ENCODE results near the gene PIAS2.

PIAS2 gene

DNA sequence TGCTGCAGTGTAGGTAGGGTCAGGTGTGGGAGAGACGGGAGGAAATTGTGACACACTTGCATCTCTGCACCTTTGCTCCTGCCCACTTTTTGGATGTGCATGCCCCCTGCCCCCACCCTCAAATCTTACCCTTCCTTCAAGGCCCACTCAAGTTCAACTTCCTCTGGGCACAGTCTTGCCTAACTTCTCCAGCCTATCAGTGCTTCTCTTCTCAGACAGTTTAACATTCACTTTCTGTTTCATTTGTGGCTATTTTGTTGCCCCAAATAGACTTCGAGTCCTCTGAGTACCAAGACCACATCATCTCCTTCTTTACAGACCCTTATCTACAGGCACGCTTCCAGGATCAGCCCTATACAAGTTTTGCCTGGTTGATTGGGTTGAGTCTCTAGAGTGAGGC lies 163.1 kb downstream of the PIAS2 start:
- Histone ChIP-seq H3K36me3 (replicated peaks) (no peaks in the 10 kb centered on the region), H3K27ac (no peak overlapping the region), H3K4me3 (ENCODE audit: low read depth, low read length) (no peak overlapping the region), H3K27me3 (replicated peaks) (peaks cover 37% of the 10 kb centered on the region)
- TF ChIP-seq, protein P1, sequence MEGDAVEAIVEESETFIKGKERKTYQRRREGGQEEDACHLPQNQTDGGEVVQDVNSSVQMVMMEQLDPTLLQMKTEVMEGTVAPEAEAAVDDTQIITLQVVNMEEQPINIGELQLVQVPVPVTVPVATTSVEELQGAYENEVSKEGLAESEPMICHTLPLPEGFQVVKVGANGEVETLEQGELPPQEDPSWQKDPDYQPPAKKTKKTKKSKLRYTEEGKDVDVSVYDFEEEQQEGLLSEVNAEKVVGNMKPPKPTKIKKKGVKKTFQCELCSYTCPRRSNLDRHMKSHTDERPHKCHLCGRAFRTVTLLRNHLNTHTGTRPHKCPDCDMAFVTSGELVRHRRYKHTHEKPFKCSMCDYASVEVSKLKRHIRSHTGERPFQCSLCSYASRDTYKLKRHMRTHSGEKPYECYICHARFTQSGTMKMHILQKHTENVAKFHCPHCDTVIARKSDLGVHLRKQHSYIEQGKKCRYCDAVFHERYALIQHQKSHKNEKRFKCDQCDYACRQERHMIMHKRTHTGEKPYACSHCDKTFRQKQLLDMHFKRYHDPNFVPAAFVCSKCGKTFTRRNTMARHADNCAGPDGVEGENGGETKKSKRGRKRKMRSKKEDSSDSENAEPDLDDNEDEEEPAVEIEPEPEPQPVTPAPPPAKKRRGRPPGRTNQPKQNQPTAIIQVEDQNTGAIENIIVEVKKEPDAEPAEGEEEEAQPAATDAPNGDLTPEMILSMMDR (IDR thresholded peaks at IDR 0.05; ENCODE audit: low read depth, low read length, missing control alignments) = no peak
- in situ Hi-C loops (cut with HindIII; ENCODE audit: low pct_ligation_motif_present, low sequenced_read_pairs) = no loop called here
- no peak for DNase-seq
